Epidermal melanocyte (primary cell): ENCODE data around the gene HAUS7.
"Not testable (repeated sequence)": the region's sequence is repeated elsewhere in the genome, so short reads cannot be mapped to it uniquely, and the experiment has no call there.

Experiments
- DNase-seq: peaks from one replicate; pipeline ENCODE4 v3.0.0; 2011; ENCODE audit warnings: low spot score; ENCODE audit not compliant: insufficient read length

Gene HAUS7

DNA sequence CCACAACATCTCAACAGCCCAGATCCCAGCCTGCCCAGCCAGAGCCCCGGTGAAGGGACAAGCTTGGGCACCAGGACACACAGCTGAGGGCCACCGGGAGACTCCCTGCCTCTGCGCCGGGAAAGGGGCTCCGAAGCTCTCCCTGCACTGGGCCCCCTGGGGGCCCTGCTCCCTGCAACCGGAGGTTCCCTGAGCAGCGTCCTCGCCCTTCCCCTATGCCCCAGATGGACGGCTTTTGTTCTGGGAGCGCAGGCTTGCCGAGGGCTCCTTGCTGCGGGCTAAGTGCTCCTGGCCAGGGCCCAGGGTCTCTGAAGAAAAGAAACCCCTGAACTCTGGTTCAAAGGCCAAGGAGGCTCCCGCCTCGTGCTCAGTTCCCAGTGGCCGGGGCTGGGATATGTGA is 60.0 kb downstream of the HAUS7 start:
- no peak for DNase-seq

DNA sequence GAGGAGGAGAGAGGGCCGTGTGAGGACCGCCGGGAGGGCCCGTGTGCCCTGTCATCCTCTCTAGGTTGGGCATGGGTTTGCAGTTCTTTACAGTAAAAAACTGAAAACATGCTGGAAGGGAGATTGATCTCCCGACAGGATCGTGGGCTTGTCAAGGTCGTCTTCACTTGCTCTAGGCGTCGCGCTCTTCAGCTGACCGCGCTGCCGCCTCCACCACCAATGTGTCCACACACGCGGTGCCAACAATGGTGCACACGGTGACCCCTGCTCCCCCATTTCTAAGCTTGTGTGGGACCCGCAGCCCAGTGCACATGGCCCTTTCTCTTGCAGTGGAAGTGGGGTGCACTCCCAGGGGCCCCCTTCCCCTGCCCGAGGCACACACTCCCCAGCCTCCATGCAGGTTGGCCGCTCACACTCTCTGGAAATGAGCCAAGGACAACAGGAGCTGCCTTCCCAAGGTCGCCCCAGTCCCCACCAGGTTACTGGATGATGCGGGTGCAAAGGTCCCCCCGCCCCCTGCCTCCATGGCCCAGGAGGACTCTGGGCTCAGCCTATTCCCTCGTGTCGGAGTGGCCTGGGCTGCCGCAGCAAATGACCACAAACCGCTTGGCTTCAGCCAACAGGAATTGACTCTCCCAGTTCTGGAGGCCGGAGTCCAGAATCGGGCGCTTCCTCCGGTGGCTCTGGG is 60.8 kb downstream of the HAUS7 start:
- no peak for DNase-seq

DNA sequence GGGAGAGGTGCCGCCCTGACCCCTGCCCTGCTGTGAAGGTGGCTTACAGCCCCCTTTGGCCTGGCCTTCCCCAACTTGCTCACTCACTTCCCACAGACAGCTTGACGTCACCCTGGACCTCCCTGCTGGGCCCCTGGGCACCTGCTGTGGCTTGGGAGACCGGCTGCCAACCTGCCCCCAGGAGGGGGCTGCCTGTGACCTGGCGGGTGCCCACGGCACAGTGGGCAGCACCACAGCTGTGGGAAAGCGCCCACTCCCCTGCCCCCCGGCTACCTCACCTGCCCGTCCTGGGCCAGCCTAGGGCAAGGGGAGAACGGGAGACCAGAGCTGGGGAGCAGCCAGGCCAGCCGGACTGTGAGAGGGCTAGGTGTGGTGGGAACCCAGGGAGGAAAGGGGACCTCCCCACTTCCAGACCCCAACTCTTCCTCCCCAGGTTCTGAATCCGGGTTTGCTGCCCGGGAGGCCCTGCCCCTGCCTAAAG is 61.5 kb downstream of the HAUS7 start:
- no peak for DNase-seq

DNA sequence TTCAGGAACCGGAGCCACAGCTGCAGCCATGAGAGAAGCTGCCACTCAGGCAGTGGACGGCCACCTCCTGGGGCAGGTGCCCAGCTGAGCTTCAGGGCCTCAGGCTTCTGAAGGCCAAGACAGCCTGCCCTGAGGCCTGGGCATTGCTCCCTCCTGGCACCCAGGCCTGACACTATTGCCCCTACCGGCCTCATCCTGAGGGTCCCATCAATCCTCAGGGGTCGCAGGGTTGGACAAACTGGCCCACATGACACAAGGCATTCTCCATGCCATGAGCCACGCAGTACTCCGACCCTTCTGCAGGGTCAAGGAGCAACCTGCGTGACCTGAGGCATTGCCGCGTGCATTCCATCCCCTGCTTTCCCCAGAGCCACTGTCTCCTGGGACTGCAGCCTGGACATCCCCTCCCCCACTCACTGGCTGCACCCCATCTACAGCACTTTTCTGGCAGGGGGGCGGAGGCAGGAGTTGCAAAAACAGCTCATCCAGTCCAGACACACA is 62.1 kb downstream of the HAUS7 start:
- DNase-seq, result no peak

DNA sequence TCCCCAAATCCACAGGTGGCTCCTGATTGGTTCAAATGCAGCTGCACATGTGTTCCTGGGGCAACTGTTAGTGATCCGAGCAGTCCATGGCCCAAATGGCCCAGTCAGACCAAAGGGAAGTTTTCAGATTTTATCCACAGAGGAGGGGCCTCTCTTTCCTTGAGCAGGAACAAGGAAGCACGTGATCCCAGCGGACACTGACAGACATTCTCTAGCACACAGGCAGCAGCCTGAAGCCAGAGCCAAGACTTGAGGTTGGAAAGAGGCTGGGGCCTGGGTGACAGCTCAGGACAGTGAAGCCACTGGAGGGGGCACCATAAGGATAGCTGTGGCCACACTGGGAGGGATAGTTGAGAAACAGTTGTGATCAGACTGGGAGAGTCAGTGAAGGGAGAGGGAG is 62.6 kb downstream of the HAUS7 start:
- DNase-seq, result no peak

DNA sequence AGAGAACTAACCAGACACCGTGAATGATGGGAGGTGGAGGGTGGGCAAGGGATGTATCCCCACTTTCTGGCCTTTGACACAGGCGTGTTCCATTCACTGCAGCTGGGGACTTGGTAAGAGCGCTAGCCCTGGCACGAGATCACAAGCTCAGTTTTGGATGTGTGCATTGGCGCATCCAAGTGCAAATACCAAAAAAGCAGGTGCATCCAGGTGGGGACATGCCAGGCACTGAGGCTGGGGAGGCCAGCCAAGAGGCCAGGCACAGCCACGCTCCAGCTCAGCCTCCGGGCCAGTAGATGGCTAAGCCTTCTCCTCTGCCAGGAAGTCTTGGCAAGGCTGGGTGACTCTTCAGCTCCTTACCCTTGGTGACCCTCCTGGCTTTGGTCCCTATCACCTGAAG is 63.5 kb downstream of the HAUS7 start:
- DNase-seq, result no peak

DNA sequence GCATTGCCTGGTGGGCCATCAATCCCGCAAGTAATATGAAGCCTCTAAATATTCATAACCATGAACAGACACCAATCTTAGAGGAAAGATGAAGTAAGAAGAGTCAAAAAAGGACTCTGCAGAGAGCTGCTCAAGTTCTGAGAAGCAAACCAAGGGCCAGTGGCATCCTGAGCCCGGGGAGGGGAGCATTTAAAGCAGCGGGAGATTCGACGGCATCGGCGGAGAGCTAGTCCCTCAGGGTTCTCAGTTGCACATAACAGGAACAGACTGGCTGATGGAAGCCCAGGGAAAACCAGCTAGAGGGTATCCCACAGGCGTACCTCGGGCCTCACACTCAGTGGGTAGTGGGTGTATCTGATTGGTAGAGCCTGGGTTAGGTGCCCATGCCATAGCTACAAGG is 64.4 kb downstream of the HAUS7 start:
- DNase-seq, result no peak

DNA sequence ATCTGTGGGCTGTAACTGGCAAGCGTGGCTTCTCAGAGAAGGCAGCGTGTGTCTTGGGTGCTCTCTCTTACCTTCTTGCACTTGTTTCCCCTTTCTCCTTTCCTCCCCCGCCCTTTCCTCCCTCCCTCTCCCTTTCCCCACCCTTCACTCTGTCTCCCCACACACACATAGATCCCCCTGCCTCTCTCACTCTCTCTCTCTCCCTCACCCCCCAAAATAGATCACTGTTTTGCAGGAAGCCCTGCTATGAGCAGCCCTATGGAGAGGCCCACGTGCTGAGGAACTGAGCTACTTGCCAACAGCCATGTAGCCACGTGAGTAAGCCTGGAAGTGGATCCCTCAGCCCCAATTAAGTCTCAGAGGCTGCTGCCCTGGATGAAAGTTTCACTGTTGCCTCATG is 65.0 kb downstream of the HAUS7 start:
- no peak for DNase-seq

DNA sequence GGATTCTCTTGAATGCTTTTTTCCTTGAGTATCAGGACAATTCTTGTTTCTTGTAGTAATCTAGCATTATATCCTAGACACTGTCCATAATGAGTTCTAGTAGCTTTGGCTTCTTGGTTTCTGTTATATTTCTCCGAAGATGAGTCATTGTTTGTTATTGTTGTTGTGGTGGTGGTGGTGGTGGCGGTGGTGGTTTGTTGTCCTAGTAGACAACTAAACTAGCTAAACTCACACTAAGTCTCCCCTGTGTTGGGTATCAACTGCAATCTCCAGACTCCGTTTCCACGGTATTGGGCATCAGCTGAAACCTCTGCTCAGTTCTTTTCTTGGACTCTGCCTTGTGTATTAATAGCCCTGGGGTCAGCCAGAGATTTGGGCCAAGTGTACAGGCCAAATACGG is 66.0 kb downstream of the HAUS7 start:
- DNase-seq, result not testable (repeated sequence)

DNA sequence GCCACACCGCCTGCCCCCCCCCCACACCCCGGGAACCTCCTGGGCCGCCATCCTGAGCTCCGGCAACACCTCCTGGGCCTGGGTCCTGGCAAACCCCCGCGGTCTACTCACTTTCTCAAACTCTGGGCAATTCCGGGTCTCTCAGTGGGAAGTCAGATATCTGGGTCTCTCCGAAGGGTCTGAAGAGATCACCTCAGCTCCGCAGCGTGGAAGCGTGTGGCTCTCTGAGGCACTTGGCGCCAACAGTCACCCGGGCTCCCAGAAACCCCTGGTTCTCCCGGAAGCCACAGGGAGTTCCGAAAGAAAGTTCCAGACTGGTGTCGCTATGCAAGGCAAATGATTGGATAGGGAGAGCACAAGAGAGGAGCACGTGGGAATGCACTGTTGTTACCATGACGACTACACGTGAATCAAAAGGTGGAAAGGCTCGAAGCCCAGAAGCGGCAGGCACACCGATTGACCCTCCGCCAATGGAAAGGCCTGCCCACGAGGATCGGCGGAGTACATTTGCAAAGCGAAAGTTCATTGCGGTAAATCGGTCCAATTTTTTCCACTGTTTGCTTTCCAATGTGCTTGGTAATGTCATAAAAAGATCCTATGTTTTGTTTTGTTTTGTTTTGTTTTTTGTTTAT is 69.1 kb downstream of the HAUS7 start, which contains the start of gene PNMA6E:
PNMA6E (minus strand) TSS at position 218 of the 632 bp plus-strand sequence. CDS start 2,501 bp downstream, outside the sequence.
- no peak for DNase-seq

DNA sequence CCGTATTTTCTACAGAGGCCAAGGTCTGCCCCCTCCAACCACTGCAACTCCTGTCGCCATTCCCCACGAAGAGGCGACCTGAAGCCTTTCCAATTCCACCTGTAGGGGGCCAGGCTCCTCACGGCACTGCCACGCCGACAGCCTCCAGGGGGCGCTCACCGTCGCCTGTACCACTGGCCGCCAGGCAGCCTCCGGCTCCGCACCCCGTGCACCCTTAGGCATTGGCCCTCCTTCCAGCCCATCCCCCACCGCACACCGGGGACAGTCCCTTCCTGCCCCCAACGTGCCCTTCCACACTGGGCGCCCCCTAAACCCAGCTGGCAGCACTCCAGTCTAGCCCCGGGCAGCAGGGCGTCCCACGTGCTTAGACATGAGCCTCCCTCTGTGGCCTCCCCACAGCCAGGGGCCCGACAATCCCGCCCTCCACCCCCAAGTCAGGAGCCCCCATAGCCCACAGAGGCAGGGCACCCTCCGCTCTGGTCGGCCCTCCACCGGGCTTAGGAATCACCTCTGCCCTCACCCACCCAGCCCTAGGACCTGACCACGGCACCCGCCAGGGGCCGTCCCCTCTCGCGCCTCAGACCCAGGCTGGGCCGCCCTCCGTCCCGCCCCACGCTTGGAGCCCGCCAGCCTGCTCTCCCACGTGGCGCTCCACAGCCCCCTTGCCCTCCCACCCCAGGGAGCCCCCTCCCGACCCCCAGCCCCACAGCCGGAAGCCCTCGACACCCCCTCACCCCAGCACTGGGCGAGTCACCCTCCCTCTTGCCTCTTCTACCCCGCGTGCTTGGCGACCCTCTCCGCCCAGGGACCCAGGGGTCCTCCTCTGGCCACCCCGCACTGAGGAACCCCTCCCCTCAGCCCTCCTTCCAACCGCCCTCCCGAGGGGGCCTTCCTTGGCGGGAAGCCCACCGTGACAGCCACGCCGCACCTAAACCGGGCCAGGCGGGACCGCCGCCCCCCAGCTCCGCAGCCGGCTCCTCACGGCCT is 69.9 kb downstream of the HAUS7 start:
- no peak for DNase-seq

DNA sequence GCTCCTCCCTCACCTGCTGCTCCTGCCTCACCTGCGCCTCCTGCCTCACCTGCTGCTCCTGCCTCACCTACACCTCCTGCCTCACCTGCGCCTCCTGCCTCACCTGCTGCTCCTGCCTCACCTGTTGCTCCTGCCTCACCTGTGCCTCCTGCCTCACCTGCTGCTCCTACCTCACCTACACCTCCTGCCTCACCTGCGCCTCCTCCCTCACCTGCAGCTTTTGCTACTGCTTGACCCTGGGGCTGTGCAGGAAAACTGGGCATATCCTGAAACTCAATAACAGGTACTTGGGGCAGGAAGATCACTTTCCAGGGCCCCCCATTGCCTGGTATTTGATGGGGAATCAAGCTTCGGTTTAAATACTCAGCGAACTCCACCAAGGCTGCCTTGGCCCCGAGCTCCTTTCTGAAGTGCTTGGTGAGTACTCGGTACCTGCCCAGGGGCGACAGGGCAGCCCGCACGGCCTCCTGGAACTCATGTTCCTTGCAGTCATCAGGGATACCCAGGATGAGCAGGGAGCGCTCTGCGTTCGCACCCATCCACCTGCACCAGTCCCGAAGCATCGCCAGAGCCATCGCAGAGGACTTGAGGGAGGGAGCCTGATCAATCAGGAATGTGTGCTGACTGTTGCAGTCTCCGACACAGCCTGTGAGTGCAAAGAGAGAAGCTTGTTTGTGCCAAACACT is 72.0 kb downstream of the HAUS7 start:
- no peak for DNase-seq
